Activated CD8-positive, alpha-beta memory T cell treated with anti-CD3 and anti-CD28 coated beads for 24 hours (primary cell): ENCODE data around the gene FGB.

Experiments
- DNase-seq: peaks from one replicate; pipeline ENCODE4 v3.0.0-alpha.2; 2020

Gene FGB

GRCh38 chr4:154562697-154563254 lies at the start of gene FGB:
Gene FGB (plus strand): TSS chr4:154563011. CDS start chr4:154563019, 8 bp downstream.
- no peak for DNase-seq

- no peak for DNase-seq
Measured at GRCh38 chr4:154516318-154517029, 46.3 kb upstream of the FGB start.

GRCh38 chr4:154517591-154517990 lies 45.2 kb upstream of the FGB start:
- no peak for DNase-seq

GRCh38 chr4:154519214-154519613 lies 43.6 kb upstream of the FGB start:
- no peak for DNase-seq

- DNase-seq: no peak
Measured at GRCh38 chr4:154521607-154522006, 41.2 kb upstream of the FGB start.

GRCh38 chr4:154526151-154526550 lies 36.7 kb upstream of the FGB start:
- no peak for DNase-seq

- no peak for DNase-seq
Measured at GRCh38 chr4:154527308-154527707, 35.5 kb upstream of the FGB start.

GRCh38 chr4:154528869-154529268 lies 33.9 kb upstream of the FGB start:
- DNase-seq: no peak

- DNase-seq: no peak
Measured at GRCh38 chr4:154529728-154530519, 32.9 kb upstream of the FGB start.

- no peak for DNase-seq
Measured at GRCh38 chr4:154534296-154534695, 28.5 kb upstream of the FGB start.

GRCh38 chr4:154542271-154542879 lies 20.4 kb upstream of the FGB start:
- DNase-seq: no peak

GRCh38 chr4:154545689-154546088 lies 17.1 kb upstream of the FGB start:
- DNase-seq: no peak

GRCh38 chr4:154549894-154550790 lies 12.7 kb upstream of the FGB start, which contains the start of gene PLRG1:
Gene PLRG1 (minus strand): TSS chr4:154550400. CDS start chr4:154550308, 92 bp downstream.
- DNase-seq: peak; percentile 98

GRCh38 chr4:154551872-154552686 lies 10.7 kb upstream of the FGB start:
- peak; percentile 82 for DNase-seq

GRCh38 chr4:154559141-154559493 lies 3.7 kb upstream of the FGB start:
- no peak for DNase-seq

- DNase-seq: no peak
Measured at GRCh38 chr4:154559494-154560418, 3.1 kb upstream of the FGB start.

- no peak for DNase-seq
Measured at GRCh38 chr4:154560419-154560801, 2.4 kb upstream of the FGB start.

- no peak for DNase-seq
Measured at GRCh38 chr4:154560824-154561231, 2.0 kb upstream of the FGB start.

GRCh38 chr4:154564311-154564710 lies 1.5 kb downstream of the FGB start:
- DNase-seq: no peak

GRCh38 chr4:154565704-154566103 lies 2.9 kb downstream of the FGB start:
- no peak for DNase-seq
